SK-N-SH (cell line): ENCODE results near the gene UGDH.

Experiments
- EP300 ChIP-seq, 2 experiments: IDR thresholded peaks; 2 replicates each; pipeline versions ENCODE4 v1.4.0 to v1.6.1; 2012; ENCODE audit warnings: borderline replicate concordance in 1 of 2, low read depth in 1 of 2, low read length in 1 of 2
- GATA2 ChIP-seq: sonication (generic); formaldehyde crosslinking; IDR thresholded peaks from 2 replicates; pipeline ENCODE4 v1.5.0; 2020; ENCODE audit warnings: mild to moderate bottlenecking, missing genetic modification reagents
- MXI1 ChIP-seq: IDR thresholded peaks from 2 replicates; pipeline ENCODE4 v1.6.1; 2012; ENCODE audit warnings: mild to moderate bottlenecking, low read depth, low read length, improper control_type of control experiment
- NFIC ChIP-seq: IDR thresholded peaks from 2 replicates; pipeline ENCODE4 v1.4.0; 2012; ENCODE audit warnings: borderline replicate concordance
- RFX5 ChIP-seq: IDR thresholded peaks from 2 replicates; pipeline ENCODE4 v1.6.1; 2012; ENCODE audit warnings: mild to moderate bottlenecking, improper control_type of control experiment, low read length
- SIN3A ChIP-seq: IDR thresholded peaks from 2 replicates; pipeline ENCODE4 v1.6.1; 2012; ENCODE audit warnings: low read depth, mild to moderate bottlenecking, low read length, moderate library complexity, borderline replicate concordance
- TF ChIP-seq, protein P1 (sequence below): fragments of 150-350 bp; IDR thresholded peaks from 2 replicates; pipeline ENCODE4 v1.6.1; 2017; ENCODE audit warnings: antibody characterized with exemption, low read length, low read depth, borderline replicate concordance
- TF ChIP-seq, protein P2 (sequence below): fragments of 200-600 bp; sonication (generic); IDR thresholded peaks from 2 replicates; pipeline ENCODE4 v1.6.1; 2017; ENCODE audit warnings: antibody characterized with exemption, mild to moderate bottlenecking, moderate library complexity
- TF ChIP-seq, protein P3 (sequence below): IDR thresholded peaks from 2 replicates; pipeline ENCODE4 v1.4.0; 2012; ENCODE audit warnings: low read depth, borderline replicate concordance
- TF ChIP-seq, protein P4 (sequence below): IDR thresholded peaks from 2 replicates; pipeline ENCODE4; 2012
- TF ChIP-seq, protein P5 (sequence below): IDR thresholded peaks from 2 replicates; pipeline ENCODE4 v1.4.0; 2012; ENCODE audit warnings: low read depth

DNA sequence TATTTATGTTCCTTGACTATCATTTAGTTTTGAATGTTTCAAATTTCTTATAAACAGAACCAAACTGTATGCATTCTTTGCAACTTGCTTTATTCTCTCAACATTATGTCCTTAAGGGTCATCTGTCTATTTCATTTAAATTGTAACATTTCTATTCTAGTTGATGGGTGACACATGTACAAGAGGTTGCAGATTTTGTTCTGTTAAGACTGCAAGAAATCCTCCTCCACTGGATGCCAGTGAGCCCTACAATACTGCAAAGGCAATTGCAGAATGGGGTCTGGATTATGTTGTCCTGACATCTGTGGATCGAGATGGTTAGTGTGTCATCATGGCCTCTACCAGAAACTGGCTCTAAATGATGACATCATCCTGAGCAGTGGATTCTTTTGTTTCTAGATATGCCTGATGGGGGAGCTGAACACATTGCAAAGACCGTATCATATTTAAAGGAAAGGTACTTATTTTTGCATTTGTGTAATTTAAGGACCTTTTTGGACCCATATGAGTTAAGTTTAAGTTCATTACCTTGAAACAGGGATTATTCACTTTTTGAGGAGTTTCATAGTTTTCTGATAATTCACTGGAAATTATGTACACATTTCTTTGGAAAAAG, 62.2 kb downstream of the UGDH start:
- TF ChIP-seq, protein P1, sequence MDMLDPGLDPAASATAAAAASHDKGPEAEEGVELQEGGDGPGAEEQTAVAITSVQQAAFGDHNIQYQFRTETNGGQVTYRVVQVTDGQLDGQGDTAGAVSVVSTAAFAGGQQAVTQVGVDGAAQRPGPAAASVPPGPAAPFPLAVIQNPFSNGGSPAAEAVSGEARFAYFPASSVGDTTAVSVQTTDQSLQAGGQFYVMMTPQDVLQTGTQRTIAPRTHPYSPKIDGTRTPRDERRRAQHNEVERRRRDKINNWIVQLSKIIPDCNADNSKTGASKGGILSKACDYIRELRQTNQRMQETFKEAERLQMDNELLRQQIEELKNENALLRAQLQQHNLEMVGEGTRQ = no peak
- TF ChIP-seq SIN3A = peak; percentile 56; the same call in 1 of the 2 replicates
- TF ChIP-seq, protein P2, sequence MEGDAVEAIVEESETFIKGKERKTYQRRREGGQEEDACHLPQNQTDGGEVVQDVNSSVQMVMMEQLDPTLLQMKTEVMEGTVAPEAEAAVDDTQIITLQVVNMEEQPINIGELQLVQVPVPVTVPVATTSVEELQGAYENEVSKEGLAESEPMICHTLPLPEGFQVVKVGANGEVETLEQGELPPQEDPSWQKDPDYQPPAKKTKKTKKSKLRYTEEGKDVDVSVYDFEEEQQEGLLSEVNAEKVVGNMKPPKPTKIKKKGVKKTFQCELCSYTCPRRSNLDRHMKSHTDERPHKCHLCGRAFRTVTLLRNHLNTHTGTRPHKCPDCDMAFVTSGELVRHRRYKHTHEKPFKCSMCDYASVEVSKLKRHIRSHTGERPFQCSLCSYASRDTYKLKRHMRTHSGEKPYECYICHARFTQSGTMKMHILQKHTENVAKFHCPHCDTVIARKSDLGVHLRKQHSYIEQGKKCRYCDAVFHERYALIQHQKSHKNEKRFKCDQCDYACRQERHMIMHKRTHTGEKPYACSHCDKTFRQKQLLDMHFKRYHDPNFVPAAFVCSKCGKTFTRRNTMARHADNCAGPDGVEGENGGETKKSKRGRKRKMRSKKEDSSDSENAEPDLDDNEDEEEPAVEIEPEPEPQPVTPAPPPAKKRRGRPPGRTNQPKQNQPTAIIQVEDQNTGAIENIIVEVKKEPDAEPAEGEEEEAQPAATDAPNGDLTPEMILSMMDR = peak; percentile 48
- TF ChIP-seq RFX5 = no peak
- TF ChIP-seq, protein P3, sequence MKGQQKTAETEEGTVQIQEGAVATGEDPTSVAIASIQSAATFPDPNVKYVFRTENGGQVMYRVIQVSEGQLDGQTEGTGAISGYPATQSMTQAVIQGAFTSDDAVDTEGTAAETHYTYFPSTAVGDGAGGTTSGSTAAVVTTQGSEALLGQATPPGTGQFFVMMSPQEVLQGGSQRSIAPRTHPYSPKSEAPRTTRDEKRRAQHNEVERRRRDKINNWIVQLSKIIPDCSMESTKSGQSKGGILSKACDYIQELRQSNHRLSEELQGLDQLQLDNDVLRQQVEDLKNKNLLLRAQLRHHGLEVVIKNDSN = no peak
- peak; percentile 47; the same call in 1 of the 2 replicates for TF ChIP-seq MXI1
- TF ChIP-seq NFIC = 0 out of 2 replicates have a peak, but pooled peaks have one; percentile 13
- peak; percentile 41 to 50; a peak in 2 of 4 replicates for TF ChIP-seq EP300 (IDR thresholded peaks at IDR 0.05; ENCODE audit: borderline replicate concordance in 1 of 2, low read depth in 1 of 2, low read length in 1 of 2)
- TF ChIP-seq, protein P4, sequence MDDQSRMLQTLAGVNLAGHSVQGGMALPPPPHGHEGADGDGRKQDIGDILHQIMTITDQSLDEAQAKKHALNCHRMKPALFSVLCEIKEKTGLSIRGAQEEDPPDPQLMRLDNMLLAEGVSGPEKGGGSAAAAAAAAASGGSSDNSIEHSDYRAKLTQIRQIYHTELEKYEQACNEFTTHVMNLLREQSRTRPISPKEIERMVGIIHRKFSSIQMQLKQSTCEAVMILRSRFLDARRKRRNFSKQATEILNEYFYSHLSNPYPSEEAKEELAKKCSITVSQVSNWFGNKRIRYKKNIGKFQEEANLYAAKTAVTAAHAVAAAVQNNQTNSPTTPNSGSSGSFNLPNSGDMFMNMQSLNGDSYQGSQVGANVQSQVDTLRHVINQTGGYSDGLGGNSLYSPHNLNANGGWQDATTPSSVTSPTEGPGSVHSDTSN = peak; percentile 94
- TF ChIP-seq, protein P5, sequence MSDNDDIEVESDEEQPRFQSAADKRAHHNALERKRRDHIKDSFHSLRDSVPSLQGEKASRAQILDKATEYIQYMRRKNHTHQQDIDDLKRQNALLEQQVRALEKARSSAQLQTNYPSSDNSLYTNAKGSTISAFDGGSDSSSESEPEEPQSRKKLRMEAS = peak; percentile 68; the same call in 1 of the 2 replicates
- 0 out of 2 replicates have a peak, but pooled peaks have one; percentile 26 for TF ChIP-seq GATA2 (CRISPR knock-in tag)
